GM19397 (cell line): ENCODE measurements around the gene MYEF2.

Source experiments
- ATAC-seq: cut with Tn5 transposase; IDR thresholded peaks from one replicate; pipeline ENCODE4 v1.9.1; 2021; ENCODE audit warnings: mild to moderate bottlenecking, moderate library complexity; ENCODE audit not compliant: unreplicated experiment

MYEF2 gene

DNA sequence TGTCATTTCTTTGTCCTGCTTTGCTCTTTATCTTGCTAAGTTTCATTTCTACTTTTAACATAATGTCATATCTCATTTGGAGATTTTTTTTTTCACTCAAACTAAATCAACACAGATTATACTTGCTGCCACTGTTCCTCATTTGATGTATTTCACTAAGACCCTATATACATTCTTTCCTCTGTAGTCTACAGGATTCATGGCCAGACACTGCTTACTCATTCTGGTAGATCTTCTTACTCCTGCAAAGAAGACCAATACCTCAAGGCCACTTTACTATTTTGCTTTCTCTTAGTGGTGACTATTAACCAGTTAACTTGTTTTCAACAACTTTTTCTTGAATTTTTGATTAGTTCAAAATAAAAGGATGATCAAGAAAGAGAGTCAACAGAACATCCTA is 30.7 kb downstream of the MYEF2 start:
- ATAC-seq, result no peak

DNA sequence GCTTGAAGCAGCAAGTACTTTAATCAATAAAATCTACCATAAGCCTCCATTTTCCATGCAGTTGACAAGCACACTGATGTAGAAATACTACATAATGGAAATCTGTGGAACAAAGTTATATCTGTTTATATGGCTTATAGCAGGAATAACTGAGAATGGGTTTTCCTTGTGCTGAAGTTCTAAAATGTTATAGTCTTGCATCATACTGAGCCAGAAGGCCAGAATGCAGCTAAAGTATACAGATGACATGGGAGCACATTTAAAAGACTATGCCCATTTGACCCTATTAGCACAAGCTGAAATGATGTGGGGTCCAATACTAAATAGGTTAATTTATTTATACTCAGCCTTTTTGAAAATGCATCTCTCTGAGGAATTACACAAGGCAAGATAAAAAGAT is 32.2 kb downstream of the MYEF2 start:
- ATAC-seq, result no peak

DNA sequence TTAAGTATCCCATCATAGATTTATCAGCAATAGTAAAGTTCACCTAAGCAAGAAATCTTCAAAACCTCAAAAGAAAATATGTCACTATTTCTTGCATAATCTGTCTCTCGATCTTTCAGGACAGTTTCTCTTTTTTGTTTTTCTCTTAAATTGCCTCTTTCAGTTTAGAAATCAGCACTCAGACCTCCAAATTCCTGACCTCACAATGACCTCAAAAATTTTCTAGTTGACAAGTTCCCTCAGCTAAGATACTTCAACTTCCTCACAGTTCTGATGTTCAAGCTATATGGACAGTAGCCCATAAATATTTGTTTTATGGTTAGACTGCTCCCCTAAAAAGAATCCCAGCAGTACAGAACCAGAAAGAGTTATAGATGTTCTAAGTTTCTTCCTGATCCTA is 33.2 kb downstream of the MYEF2 start:
- ATAC-seq, result no peak

DNA sequence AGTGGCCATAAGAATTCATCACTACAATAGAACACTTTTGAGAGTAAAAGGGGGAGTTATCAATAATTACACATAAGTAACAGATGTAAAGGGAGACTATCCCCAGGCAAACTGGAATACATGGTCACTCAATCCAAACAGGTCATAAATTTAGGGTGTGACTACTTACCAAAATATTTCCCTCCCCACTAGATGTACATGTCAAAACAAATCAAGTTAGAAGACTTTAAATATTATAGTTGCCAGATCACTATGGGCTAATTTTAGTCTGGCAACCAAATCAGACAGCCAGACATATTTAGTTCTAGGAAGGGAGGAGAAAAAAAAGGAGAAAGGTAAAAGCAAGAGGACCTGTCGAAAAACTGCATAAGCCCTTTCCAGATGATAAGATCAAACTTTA is 34.2 kb downstream of the MYEF2 start:
- no peak for ATAC-seq

DNA sequence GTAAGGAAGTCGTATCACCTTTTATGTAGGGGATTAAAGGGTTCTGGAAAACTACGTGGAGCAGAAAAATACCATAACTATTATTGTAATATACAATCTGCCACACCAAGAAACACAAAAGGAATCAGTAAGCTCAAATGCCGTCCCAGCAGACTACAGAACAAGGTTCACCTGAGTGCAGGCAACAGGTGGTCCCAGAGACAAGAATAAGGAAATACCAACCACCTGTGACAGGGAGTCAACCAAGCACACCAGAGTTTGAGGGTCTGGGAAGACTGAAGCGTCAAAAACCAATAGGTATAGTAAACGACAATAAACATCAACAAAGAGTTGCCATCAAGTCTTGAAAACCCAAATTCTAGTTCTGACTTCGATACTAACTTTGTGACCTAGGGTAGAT is 45.2 kb downstream of the MYEF2 start:
- ATAC-seq, result no peak

DNA sequence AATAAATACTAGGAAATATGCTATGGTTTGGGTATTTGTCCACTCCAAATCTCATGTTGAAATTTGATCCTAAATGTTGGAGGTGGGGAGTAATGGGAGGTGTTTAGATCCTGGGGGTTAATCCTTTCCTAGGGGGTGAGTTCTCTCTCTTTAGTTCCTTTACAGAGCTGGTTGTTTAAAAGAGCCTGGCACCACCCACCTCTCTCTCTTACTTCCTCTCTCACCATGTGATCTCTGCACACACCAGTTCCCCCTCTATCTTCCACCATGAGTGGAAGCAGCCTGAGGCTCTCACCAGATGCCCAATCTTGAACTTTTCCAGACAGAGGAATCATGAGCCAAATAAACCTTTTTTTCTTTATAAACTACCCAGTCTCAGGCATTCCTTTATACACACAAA is 46.8 kb downstream of the MYEF2 start:
- no peak for ATAC-seq

DNA sequence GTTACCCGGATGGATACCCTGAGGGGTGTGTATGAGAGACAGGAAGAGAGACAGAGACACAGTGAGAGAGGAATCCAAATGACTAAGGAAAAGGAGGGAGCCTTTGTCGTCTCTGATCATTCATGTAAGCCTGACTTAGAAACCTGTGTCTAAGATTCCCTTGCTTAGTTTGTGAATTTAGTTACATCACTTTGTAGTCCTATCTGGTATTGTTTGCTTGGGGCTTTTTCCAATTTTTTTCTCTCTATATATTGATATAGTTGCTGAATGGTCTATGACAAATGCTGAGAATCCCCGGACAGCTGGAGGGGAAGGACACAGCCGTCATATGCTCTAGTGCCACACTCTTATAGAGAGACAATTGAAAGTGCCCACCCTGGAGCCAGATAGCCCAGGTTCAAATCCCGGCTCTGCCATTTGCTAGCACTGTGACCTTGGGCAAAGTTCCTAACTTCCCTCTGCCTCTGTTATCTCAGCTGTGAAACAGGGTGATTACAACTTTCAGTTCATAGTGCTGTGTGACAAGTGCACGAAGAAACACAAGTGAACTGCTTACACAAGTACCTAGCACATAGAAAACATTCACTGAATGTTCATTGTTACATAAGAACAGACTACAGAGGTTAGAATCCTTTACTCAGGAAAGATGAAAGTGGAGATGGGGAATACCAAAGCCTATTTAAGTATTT is 51.3 kb downstream of the MYEF2 start:
- ATAC-seq, result no peak

DNA sequence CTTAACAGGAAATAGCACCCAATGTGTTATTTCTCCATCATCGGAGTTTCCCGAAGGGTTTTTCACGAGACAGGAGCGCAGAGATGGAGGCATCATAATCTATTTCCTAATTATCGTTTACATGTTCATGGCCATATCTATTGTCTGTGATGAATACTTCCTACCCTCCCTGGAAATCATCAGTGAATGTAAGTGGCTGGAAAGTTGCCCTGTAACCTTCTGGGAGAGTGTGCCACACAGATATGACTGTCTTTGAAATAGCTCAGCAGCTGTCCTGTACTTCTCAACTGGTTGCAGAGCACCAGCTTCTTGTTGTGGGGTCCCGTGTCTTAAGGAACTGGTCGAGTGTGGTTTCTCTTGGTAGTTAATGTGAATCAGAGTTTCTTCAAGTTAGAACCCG is 56.2 kb downstream of the MYEF2 start:
- no peak for ATAC-seq

DNA sequence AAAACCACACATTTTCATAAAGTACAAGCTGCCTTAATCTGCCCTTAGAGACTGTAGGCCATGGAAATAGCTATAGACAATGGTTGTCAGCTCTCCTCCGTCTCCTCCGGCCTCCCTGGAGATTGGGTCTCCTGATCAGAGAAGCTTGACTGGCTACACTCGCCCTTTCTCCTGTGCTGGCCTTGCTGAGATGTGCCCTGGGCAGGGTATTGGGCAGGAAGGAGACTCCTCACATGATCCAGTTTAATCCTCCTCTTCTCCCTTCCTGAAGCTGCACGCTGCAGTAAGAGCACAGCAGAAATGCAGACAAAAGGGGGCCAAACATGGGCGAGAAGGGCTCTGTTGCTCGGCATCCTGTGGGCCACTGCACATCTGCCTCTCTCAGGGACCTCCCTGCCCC is 57.4 kb downstream of the MYEF2 start, which contains the start of gene SLC24A5:
TSS of gene SLC24A5 (plus strand) at position 246 of the 400 bp plus-strand sequence. CDS start at position 301, 55 bp downstream.
- no peak for ATAC-seq

DNA sequence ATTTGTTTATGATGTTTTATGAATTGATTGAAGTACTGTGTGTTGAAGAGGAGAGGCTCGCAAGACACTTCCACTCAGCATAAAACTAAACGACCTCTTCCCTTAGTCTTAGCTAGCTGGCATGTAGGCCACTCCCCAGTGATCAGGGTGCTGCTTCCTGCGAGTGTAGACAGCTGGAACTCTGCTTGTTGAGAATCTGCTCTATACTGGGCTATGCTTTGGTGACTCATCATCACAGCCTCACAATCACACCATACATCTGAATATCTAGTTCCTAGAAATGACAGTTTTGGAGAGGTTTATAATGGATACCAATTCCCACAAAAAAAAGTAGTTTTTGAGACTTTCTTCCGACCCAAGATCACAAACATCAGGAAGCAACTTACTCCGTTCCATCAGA is 58.8 kb downstream of the MYEF2 start:
- ATAC-seq, result no peak

DNA sequence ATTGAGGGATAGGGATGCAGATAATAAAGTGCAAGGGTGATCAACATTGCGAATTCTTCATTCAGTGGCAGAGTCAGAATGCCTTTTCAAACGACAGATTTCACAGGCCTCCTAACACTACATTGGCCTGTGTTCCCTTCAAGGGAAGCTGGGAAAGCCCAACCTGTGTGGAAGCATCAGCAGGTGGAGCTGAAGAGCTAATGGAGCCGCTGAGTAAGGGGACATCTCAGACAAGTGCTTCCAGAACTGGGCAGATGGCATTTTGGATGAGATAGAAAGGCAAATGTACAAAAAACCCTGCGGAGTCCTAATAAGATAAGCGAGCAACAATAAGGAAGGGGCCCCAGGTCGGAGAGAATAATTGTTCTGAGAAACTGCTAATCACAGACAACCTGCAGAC is 65.9 kb downstream of the MYEF2 start:
- ATAC-seq, result no peak

DNA sequence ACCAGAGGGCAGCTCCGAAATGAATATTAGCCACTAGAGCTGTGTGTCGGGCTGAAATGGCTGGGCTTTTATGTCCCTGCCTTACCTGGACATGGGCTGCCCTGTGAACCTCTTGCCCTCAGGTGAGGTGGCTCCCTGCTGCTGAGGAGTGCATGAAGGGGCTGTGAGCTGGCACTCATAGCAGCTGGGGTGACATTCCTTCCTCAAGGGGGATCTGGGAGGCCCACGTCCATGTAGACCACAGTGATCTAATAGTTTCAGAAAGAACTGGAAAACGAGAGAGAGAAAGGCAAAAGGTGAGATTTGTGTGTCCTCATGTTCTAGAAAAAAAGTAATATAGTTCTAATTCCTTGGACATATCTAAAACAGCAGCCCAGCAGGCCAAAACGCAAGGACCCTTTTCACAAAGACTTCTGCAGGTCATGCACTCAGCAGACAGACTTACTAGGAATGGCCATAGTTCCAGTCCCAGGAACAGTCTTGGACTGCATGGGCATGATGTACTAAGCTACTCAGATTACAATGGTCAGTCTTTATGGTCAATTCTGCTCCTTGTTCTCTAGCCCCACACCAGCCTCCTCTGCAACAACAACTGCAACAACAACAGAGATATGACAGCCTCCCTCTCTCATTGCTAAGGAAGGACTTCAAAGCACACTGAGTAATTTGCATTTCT is 68.1 kb downstream of the MYEF2 start:
- ATAC-seq, result no peak

DNA sequence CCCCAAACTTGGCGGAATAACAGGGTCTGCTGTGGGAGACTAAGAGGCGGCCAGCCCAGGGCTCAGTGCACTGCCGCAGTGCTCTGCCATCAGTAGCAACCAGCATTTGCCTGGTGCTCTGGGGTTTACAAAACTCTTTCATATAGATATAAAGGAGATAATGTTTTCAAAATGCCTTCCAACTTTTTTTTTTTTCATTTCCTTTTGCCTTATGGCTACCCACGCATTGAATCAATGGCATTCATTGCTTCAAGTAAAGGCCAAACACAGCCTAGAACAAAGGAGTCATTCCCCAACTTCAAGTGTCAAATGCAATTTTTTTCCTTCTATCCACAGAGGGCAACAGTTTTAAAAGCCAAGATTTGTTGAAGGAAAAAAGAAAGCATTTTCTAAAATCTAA is 68.9 kb downstream of the MYEF2 start:
- ATAC-seq, result no peak

DNA sequence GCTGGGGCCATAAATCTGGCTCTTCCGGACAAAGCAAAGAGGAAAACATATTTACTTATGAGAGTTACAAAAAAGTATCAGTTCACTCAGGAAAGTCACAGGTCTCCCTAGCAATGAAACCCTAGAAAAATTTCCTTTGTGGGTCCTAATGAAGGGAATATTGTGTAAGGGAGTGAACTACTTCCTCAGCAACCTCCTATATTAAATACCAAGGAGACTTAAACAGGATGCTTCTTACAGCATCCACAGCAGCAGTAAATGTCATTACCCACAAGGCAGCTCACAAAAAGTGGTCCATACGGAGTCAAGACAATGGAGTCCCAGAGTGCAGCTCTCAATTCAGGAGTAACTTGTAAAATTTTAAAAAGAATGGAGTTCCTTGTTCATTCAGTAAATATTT is 72.2 kb downstream of the MYEF2 start:
- no peak for ATAC-seq

DNA sequence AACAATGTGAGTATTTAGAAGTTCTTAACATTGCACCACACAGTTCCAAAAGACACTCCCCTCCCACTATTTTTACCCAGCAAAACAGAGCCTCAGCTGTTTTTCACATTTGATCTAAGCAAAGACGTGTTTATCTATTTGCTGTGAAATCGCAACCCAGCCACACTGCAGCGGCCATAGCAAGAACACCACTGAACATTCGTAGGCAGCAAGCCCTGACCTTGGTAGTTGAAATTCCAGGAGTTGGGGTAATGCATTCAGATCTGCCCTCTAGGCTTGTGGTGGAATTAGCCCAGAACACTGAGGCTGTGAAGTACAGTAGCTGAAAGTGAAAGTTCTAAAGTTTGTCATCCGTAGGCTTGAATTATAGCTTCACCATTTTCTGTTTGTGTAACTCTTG is 74.4 kb downstream of the MYEF2 start:
- ATAC-seq, result no peak

DNA sequence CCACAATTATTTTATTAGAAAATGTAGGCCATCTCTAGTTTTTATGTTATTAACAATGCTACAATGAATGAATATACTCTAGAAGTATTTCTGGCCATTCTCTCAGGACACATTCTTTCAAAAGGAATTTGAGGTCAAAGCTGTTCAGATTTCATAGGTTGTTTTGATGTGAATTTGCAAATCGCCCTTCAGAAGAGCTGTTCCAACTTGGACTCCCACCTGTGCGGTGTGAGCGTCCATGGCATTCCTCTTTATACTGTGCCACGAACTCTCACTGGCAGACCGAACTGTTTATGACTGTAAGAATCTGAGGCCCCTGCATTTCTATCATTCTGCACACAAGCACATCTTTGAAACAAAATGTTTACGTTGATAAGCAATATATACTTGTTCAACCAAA is 75.9 kb downstream of the MYEF2 start:
- no peak for ATAC-seq

DNA sequence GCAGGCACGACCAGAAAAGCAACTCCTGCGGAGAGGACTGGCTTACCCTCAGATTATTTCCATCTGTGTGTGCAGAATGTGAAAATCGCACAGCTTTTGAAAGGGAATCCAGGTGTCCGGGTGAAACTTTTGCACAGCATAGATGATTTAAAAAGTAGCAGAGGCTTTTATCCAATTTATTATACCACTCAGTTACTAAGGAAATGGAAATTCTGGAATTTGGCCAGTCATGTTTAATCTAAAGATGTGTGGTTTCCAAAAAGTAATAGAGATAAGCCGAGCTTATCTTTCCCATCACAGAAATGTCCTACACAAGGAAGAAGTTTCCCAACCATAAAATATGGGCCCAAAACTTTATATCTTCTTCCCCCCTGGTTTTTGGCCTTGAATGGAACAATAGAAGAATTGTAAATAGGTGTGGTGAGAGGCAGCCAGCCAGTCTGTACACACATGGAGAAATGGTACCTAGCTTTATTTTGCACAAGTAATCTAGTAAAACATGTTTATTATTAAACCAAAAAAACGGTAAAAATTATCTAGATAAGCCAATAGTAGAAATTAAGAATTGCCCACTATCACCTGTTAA is 76.6 kb downstream of the MYEF2 start:
- ATAC-seq, result no peak

DNA sequence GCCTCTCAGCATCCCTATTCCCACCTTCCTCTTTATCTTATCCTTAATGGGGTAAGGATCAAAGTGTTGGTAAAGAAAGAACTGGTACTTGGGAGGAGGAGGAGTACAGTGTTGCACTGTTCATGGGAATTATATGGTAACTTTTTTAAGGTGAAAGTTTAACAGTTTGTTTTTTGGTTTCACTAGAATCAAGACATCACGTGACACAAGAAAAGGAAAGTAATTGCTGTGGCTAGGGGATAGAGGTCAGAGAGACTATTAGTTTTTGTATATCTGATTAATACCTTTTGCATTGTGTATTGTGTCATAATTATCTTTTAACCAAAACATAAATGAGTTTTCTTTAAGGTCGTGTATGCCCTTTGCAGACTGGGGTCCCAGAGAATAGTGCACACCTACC is 80.8 kb downstream of the MYEF2 start:
- ATAC-seq, result no peak

DNA sequence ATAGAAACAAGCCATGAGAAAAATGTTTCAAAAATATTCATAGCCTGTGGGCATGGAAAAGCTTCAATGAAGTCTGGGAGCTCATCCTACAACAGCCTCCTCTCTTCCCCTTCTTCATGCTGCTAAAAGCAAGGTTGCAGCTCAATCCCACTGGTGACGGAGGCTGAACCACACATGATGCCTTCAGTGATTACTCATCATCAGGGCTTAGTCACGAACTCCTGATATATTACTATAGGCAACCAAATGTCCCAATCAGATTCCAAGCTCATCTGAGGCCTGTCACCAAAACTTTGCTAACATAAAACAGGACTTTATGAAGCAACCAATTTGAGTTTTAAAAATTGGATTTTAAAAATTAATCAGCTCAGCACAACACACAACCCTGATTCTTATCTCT is 81.3 kb downstream of the MYEF2 start:
- peak; percentile 12 for ATAC-seq

DNA sequence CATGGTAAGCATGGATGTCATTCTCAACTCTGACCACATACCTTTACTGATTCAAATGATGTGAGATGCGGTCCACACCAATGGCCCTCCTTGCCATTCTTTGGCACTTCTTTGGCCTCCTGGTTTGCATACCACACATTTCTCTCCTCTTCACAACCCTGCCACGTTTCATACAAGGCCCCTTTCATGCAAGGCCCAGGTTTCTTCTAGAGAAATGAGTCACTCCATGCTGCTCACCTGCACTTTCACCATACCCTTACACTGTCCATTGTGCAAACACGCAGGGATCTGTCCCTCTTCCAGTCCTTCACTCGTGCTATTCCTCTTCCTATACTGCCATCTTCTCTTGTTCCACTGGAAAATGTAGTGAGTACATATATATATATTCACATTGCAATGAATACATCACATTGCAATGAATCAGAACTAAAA is 81.7 kb downstream of the MYEF2 start:
- peak; percentile 76 for ATAC-seq

DNA sequence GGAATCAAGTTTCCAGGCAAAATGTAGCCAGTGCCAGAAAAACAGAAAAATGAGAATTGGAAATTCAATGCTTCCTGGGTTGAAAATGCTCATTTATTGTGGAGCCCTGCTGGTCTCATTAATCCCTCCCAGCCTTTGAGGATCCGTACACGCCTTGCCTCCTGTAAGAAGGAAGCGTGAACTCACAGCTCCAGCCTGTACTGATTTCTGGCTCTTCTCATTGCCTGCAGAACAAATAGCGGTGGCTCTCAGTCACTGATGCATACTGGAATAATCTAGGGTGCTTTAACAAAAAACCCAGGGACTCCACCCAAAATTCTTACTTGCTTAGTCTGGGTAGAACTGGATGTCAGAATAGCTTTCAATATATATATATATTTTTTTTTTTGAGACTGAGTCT is 86.6 kb downstream of the MYEF2 start:
- no peak for ATAC-seq

DNA sequence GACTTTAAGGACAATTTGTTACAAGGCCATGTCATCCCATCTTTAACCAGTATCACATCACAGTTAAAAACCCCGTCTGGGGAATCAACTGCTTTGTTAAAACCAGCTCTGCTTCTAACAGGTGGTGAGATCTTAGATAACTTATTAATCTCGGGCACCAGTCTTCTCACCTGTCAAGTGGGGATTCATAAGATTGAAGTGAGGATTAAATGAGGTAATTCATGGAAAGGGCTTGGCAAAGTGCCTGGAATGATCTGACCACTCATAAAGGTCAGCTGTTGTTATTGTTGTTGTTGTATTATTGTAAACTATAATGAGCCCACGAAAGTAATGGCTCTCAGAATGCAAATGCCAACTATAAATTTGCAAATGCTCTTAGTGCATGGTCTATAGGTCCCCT is 87.4 kb downstream of the MYEF2 start:
- ATAC-seq, result no peak
